HFFc6 (cell line): ENCODE measurements around the gene HRH3. TPM values are rescaled to one million over a fixed set of nuclear protein-coding genes. Genes with fewer than 3 reads are reported as not detected.

ENCODE experiments used
- DNase-seq: peaks from one replicate; pipeline ENCODE4 v3.0.0-alpha.2; 2018
- H3K27ac Mint-ChIP-seq: 2 replicates; pipeline ENCODE4 v1.8.0; 2020; ENCODE audit warnings: mild to moderate bottlenecking, mixed read lengths
- H3K27me3 Mint-ChIP-seq: 2 replicates; pipeline ENCODE4 v1.8.0; 2021; ENCODE audit warnings: mild to moderate bottlenecking, moderate library complexity, mixed read lengths; ENCODE audit not compliant: insufficient read depth
- H3K36me3 Mint-ChIP-seq: 2 replicates; pipeline ENCODE4 v1.8.0; 2021; ENCODE audit warnings: low read depth, mixed read lengths
- H3K4me1 Mint-ChIP-seq: 2 replicates; pipeline ENCODE4 v1.8.0; 2020; ENCODE audit warnings: low read depth, mixed read lengths
- H3K4me3 Mint-ChIP-seq: 2 replicates; pipeline ENCODE4 v1.8.0; 2020; ENCODE audit warnings: mild to moderate bottlenecking, moderate library complexity, mixed read lengths
- H3K9me3 Mint-ChIP-seq: 2 replicates; pipeline ENCODE4 v1.8.0; 2020; ENCODE audit warnings: mild to moderate bottlenecking, mixed read lengths
- CTCF ChIP-seq: fragments of 200-600 bp; sonication (generic); IDR thresholded peaks from 2 replicates; pipeline ENCODE4 v1.5.0; 2021; ENCODE audit warnings: antibody characterized with exemption, mild to moderate bottlenecking
- total RNA-seq, 6 experiments: library from RNA; stranded (reverse); fragmentation: NEBNext Ultra II Directional; extraction: Animal tissue kit (Norgen Biotek cat#: 25700); gene quantifications; 2 replicates in 1 of 6; 3 replicates in 5 of 6; pipeline ENCODE4 v1.2.3, GENCODE V29; 2021

HRH3 gene
- total RNA-seq, 6 experiments from 2014 or later: not detected

DNA sequence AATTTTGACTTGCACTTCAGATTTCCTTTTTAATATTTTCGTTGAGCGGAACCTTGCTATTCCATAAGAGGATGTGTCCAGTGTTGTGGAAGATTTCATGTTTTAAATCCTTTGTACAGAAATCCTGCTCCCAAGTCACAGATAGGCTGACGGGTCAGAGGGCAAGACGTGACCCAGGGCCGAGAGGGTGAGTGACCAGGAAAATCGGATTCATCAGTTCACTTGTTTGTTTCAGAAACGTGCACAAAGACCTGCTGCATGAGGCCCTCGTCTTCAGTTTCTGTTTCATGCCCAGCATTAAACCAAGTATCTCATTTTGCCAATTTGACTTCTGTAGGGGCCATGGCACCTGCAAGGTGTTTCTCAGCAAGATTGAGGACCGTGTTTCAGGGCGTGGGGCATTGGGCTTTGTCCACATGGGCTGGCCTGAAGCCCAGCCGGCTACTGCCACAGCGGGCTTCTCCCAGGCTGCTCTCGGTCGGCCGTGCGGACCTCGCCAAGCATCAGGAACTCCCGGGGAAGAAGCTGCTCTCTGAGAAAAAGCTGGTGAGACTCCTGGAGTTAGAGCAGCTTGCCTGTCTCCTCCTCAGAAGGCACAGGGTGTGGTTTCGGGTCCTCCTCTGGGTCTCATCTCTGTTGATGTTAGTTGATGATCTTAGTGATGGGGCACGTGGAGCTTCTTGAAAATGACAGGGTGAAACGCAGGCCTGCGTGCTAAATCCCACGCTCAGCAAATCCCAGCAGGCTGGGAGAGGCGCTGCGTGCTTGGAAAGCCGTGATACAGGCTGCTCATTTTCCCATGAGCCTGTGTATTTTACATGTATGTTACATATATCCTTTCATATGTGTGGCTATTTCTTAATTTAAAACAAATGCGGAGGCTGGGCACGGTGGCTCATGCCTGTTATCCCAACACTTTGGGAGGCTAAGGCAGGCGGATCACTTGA lies 26.7 kb downstream of the HRH3 start:
- DNase-seq: no peak
- TF ChIP-seq CTCF: no peak
- no peaks in the 10 kb centered on the region for H3K4me1 Mint-ChIP-seq
- H3K27me3 Mint-ChIP-seq: no peaks in the 10 kb centered on the region
- no peak overlapping the region for H3K4me3 Mint-ChIP-seq
- H3K9me3 Mint-ChIP-seq: no peaks in the 10 kb centered on the region
- H3K27ac Mint-ChIP-seq: no peak overlapping the region
- H3K36me3 Mint-ChIP-seq: peaks cover 13% of the 10 kb centered on the region

- Mint-ChIP-seq H3K4me3 (no peak overlapping the region), H3K27me3 (no peaks in the 10 kb centered on the region), H3K9me3 (no peaks in the 10 kb centered on the region), H3K36me3 (peaks cover 13% of the 10 kb centered on the region), H3K27ac (no peak overlapping the region), H3K4me1 (peaks cover 3% of the 10 kb centered on the region)
- TF ChIP-seq CTCF: no peak
- DNase-seq: no peak
These were observed 27.4 kb downstream of the HRH3 start for GRCh38 chr20:62192635-62193034.

DNA sequence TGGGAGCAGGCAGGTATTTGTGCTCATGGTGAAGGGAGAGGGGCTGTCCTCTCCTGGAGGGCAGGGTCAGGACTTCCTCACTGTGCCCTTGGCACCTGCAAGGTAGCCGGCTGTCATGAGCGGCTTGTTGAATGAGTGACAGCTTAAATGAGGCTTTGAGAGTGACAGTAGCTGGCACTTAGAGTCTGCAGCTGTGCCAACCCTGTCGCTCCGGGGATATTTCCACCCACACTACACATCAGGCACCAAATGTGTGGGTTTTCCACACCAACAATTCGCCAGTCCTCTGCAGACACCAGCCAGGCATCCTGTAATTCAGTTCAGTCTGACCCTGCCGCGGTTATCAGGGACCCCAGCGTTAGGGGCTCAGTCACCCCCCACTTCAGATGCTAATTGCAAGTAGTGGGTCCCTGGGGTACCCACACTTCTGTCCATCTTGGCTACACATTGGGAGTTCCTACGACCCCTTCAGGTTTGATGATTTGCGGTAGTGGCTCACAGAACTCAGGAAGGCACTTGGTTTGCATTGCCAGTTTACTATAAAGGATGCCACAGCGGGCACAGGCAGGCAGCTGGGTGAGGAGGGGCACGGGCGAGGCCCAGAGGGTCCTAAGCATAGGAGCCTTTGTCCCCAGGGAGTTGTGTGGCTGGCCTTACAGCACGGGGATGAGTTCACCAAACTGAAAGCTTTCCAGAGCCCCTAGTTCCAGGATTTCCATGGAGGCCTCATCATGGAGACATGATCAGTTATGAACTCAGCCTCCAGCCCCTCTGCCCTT lies 28.1 kb downstream of the HRH3 start:
- H3K36me3 Mint-ChIP-seq: peaks cover 13% of the 10 kb centered on the region
- no peaks in the 10 kb centered on the region for H3K9me3 Mint-ChIP-seq
- no peak for DNase-seq
- no peak overlapping the region for H3K27ac Mint-ChIP-seq
- TF ChIP-seq CTCF: no peak
- no peak overlapping the region for H3K4me3 Mint-ChIP-seq
- no peaks in the 10 kb centered on the region for H3K27me3 Mint-ChIP-seq
- peaks cover 10% of the 10 kb centered on the region for H3K4me1 Mint-ChIP-seq

DNA sequence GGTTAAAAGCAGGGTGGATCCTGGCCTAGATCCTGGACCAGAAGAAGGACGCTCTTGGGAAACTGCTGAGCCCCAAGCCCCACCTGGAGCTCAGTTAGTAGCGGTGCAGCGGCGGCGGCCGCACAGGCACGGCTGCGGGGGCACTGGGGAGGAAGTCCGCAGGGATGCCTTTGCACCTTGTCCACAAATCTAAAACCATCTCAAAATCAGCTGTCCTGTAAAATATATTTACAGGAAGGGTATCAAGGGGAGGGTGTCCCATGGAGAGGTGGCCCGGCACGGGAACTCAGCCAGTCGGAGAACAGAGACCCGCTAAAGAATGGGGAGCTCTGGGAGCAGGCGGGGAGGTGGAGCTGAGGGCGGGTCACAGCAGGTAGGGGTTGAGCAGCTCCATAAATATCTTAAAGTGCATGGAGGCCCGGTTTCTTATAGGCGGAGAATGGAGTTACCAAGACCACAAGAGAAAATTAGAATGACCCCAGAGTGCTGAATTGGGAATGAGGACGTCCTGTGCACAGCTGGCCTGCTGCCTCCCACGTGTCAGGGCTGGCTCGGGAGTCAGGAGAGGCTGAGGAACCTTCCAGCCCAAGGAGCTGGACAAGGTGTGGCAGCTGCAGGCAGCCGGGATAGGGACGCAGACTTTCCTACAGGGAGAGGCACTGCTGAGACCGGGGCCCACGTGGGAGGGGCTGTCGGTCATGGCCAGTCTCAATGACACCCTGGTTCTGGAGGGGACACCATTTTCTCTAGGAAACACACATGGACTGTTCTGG lies 29.3 kb downstream of the HRH3 start:
- Mint-ChIP-seq H3K36me3 (peaks cover 13% of the 10 kb centered on the region), H3K27me3 (no peaks in the 10 kb centered on the region), H3K9me3 (no peaks in the 10 kb centered on the region), H3K27ac (no peak overlapping the region), H3K4me3 (no peak overlapping the region), H3K4me1 (peaks cover 15% of the 10 kb centered on the region)
- no peak for TF ChIP-seq CTCF
- no peak for DNase-seq
